ENCODE results near the gene FRMD4B. TPM values are rescaled to one million over a fixed set of nuclear protein-coding genes. Genes with fewer than 3 reads are reported as not detected.

Gene FRMD4B
- 18.3 and 32.4 TPM in 2 replicates for total RNA-seq

DNA sequence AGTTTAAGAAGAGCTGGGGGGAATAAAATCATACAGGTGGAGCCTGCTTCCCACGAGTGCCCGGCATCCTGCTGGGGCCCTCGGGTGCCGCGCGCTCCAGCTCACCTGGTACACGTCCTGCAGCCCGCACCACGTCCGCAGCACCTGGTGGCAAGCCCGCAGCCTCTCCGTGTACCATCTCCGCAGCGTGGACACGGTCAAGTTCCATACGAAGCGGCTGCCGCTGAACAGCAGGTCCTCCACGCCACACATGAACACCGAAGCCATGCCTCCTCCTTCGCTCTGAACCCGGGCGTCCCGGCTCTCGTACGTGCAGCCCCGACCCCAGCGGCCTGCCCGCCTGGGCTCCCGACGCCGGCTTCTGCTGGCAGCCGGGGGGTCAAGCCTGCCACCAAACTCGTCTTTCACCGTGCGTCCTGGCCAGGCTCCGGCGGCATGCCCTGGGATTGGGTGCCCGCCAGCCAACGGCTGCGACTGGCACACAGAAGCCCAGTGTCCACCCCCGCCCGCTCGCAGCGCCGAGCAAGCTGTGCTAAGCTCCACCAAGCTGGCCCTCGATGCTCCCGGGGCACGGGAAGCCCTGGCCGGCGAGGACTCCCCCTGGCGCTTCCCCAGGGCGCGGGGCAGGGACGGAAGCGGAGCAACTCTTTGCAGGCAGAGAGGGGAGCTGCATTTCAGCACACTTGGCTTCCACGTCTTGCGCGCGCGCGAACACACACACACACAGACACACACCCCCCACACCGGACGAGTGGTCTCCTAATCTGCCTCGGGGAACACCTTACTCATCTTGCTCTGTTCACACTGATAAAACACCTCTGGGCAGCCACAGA, at the start of gene FRMD4B:
Gene FRMD4B (minus strand): TSS at position 366 of the 833 bp plus-strand sequence. CDS start 99 bp downstream, at position 267.

DNA sequence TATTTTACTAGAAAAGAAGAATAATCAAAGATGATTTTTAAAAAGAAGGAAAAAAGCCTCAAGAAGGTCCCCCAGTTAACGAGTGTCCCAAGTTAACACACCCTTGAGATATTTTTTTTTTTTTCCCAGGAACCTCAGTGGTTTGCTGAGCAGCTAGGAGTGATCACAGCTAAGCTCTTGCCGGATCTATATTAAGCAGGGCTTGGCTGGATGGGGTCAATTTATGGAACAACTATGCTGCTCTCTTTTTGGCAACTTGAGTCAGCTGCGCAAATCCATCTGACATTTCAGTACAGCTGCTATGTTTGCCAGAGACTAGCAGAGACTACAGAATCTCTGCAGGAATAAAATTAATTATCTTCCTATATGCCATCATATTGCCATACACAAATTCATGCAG, 263.5 kb downstream of the FRMD4B start, which contains the start of gene LMOD3:
Gene LMOD3 (minus strand): TSS at position 193 of the 400 bp plus-strand sequence. CDS start 209 bp downstream, outside the sequence.

